Kasumi-1 (cell line): ENCODE measurements around the gene MCUB.
"Not testable (repeated sequence)": the region's sequence is repeated elsewhere in the genome, so short reads cannot be mapped to it uniquely, and the experiment has no call there.

Source experiments
- DNase-seq, 2 experiments: peaks; one replicate each; lab custom pipeline; 2025; lab: John Stamatoyannopoulos, UW

The MCUB gene

GRCh38 chr4:109578846-109579245 lies 18.8 kb downstream of the MCUB start:
- no peak for DNase-seq

GRCh38 chr4:109579997-109580396 lies 20.0 kb downstream of the MCUB start:
- not testable (repeated sequence) for DNase-seq

- DNase-seq: no peak
Observed at GRCh38 chr4:109588176-109588575, 28.1 kb downstream of the MCUB start.

- no peak for DNase-seq
Observed at GRCh38 chr4:109589119-109589518, 29.1 kb downstream of the MCUB start.

GRCh38 chr4:109589605-109590004 lies 29.6 kb downstream of the MCUB start:
- DNase-seq: no peak

- no peak for DNase-seq
Observed at GRCh38 chr4:109590905-109591304, 30.9 kb downstream of the MCUB start.

GRCh38 chr4:109592367-109592766 lies 32.3 kb downstream of the MCUB start:
- DNase-seq: no peak

- DNase-seq: not testable (repeated sequence)
Observed at GRCh38 chr4:109595123-109595522, 35.1 kb downstream of the MCUB start.

- not testable (repeated sequence) for DNase-seq
Observed at GRCh38 chr4:109596420-109597085, 36.5 kb downstream of the MCUB start.

- no peak for DNase-seq
Observed at GRCh38 chr4:109599046-109599652, 39.1 kb downstream of the MCUB start.

GRCh38 chr4:109600431-109600830 lies 40.4 kb downstream of the MCUB start:
- no peak for DNase-seq

- DNase-seq: no peak
Observed at GRCh38 chr4:109601336-109601735, 41.3 kb downstream of the MCUB start.

- DNase-seq: no peak
Observed at GRCh38 chr4:109607976-109608375, 47.9 kb downstream of the MCUB start.

GRCh38 chr4:109608879-109609278 lies 48.8 kb downstream of the MCUB start:
- no peak for DNase-seq

GRCh38 chr4:109609431-109609830 lies 49.4 kb downstream of the MCUB start:
- DNase-seq: no peak

- no peak for DNase-seq
Observed at GRCh38 chr4:109610489-109610888, 50.4 kb downstream of the MCUB start.

- peak in 1 of 2 experiments; percentile 7 for DNase-seq
Observed at GRCh38 chr4:109611045-109611646, 51.1 kb downstream of the MCUB start.

GRCh38 chr4:109614015-109614414 lies 54.0 kb downstream of the MCUB start:
- no peak for DNase-seq

- DNase-seq: no peak
Observed at GRCh38 chr4:109614466-109614865, 54.4 kb downstream of the MCUB start.

GRCh38 chr4:109615742-109616141 lies 55.7 kb downstream of the MCUB start:
- DNase-seq: no peak

GRCh38 chr4:109616243-109616642 lies 56.2 kb downstream of the MCUB start:
- DNase-seq: no peak

GRCh38 chr4:109622626-109623025 lies 62.6 kb downstream of the MCUB start:
- no peak for DNase-seq

GRCh38 chr4:109624536-109624935 lies 64.5 kb downstream of the MCUB start:
- no peak for DNase-seq
